HG03439 (cell line): ENCODE results near the gene LAMTOR3.
A peak's percentile ranks its signal among the peaks of the same experiment; 100 is the strongest.

ENCODE experiments used
- ATAC-seq: cut with Tn5 transposase; IDR thresholded peaks from one replicate; pipeline ENCODE4 v1.9.1; 2021; ENCODE audit warnings: mild to moderate bottlenecking, moderate library complexity; ENCODE audit not compliant: unreplicated experiment

Gene LAMTOR3

DNA sequence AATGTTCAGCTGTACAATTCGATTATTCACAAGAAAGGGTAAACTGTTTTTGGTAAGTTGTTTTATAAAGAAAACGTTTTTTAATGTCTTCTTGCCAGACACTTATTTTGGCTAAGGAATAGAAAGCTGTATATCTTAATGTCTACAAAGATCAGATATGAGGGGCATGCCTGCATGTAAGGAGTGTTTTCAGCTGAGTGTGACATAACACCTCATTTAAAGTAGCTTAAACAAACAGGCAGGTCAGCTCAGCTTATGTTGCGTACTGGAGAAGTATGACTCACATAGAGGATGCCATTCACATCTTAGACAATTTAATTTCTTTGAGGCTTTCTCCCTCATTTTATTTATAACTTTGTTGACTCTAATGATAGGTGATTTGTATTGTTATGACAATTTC lies 30.4 kb downstream of the LAMTOR3 start:
- ATAC-seq: no peak

DNA sequence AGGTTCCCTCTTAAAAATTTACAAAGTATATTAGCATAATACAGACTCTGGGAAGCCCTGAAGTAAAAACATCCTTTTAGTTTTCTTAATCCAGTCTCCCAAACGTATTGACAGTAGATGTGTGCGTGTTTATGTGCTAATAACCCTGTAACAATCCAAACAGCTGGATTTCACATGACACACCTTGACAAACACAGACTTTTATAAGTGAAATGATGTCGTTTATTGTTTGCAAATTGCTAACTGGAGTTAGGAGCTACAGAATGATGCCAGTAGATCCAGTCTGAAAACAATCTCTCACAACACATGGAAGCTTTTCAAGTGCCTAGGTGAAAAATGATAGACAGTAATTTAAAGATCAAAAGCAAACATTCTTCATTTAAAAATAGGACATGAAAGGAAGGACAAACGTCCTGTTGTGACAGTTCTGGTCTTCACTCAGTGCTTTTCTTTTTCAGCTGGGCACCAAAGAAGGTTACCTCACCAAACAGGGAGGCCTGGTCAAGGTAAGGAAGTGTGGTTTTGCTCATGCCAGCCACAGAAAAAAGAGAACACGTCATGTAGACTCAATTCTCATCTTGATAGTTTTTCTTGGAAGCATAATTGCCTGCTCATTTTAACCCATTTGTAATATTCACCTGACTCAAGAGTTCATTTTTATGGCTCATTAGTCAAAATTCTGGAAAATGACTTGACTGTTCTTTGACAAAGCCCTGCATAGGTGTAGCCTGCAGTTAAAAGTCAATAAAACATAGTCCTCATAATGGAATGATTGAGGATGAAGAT lies 32.9 kb downstream of the LAMTOR3 start:
- ATAC-seq: peak; percentile 70

DNA sequence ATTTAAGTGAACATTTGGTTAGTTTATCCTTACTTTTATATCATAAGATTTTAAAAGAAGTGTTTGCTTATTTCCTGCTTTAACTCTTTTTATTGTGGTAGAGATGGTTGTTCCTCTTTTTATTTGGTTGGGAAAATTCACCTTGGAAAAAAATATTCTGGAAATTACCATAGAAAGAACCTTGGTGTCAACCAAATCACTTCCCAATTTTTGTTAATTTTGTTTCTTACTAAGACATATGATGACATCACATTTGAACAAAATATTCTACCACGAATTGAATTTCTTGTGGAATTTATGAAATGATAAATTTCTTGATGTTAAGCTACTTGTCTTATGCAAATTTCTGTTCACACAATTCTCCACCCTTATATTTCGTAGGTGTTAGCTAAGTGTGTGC lies 33.7 kb downstream of the LAMTOR3 start:
- ATAC-seq: no peak

- peak; percentile 38 for ATAC-seq
Measured at GRCh38 chr4:99859618-99860017, 34.6 kb downstream of the LAMTOR3 start.

- no peak for ATAC-seq
Measured at GRCh38 chr4:99857307-99857706, 36.9 kb downstream of the LAMTOR3 start.

DNA sequence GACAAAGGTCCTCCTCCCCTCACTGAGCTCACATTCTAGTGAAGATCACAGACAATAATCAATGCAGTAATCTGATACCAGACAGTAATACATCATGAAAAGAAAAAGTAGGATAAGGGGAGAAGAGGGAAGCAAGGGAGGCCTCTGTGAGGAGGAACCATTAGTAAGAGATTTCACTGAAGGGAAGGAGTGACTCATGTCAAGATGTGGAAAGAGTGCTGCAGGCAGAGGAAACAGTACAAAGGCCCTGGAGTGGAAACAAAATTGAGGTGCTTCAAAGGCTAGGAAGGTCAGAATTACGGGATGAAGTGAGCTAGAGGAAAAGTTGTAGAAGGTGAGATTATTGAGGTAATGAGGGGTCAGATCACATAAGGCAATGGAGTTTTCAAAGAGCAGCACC lies 38.1 kb downstream of the LAMTOR3 start:
- ATAC-seq: no peak

DNA sequence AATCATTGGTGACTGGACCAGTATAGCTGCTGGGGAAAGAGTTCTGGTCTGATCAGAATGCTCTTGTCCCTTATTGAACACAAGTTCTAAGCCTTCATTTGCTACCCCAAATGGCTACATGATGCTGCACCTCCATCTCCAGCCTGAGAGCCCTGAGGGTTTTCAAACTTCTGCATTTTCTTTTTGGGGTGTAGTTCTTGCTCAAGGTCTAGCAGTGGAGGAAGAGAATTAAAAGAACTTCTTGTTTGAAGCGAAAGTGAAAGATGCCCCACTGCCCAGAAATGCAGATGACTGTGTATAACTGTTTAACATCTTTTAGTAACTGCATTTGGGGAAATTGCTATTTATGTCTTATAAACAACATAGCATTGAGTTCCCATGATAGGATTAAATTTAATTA lies 38.5 kb downstream of the LAMTOR3 start:
- ATAC-seq: no peak

GRCh38 chr4:99853999-99854398 lies 40.2 kb downstream of the LAMTOR3 start:
- no peak for ATAC-seq

GRCh38 chr4:99853190-99853589 lies 41.0 kb downstream of the LAMTOR3 start:
- ATAC-seq: no peak

- ATAC-seq: no peak
Measured at GRCh38 chr4:99852199-99852749, 42.0 kb downstream of the LAMTOR3 start.

GRCh38 chr4:99848591-99849001 lies 45.6 kb downstream of the LAMTOR3 start:
- ATAC-seq: peak; percentile 34

DNA sequence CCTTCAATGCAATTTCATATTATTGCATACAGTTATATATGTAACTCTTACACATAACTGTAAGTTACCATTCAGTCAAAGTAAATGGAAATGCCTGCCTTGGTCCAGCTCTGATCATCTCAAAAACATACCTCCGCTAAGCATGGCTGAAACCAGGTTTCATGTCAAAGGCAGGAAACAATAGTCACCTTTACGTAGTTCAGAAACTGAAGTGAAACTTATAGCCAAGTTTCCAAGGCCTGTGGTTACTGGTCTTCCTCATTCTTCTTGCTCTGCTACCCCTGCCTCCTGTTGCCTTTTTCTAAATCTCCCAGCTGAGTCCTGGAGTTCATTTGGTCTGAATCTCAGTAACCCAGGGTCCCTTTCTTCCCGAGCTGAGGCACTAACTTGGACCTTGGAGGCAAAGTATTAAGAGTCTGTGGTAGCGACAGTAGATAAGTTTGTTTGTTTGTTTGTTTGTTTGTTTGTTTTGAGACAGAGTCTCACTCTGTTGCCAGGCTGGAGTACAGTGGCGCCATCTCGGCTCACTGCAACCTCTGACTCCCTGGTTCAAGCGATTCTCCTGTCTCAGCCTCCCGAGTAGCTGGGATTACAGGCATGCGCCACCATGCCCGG lies 46.8 kb downstream of the LAMTOR3 start:
- peak; percentile 65 for ATAC-seq

DNA sequence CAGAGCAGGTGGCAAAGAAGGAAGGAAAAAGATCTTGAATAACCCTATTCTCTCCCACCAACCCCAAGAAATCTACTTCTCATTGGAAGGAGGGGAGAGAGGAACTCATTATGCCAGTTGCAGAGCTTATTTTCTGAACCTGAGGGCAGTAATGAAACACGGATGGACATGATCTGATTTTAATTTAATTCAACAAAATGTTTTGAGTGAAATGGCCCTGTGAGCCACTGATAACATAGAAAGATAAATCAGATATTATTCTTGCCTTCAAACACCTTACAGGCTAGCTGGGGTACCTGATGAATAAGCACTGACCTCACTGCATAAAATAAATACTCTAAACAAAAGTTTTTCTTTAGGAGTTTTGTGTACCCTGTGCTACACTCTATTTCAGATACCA lies 47.3 kb downstream of the LAMTOR3 start:
- ATAC-seq: peak; percentile 0

DNA sequence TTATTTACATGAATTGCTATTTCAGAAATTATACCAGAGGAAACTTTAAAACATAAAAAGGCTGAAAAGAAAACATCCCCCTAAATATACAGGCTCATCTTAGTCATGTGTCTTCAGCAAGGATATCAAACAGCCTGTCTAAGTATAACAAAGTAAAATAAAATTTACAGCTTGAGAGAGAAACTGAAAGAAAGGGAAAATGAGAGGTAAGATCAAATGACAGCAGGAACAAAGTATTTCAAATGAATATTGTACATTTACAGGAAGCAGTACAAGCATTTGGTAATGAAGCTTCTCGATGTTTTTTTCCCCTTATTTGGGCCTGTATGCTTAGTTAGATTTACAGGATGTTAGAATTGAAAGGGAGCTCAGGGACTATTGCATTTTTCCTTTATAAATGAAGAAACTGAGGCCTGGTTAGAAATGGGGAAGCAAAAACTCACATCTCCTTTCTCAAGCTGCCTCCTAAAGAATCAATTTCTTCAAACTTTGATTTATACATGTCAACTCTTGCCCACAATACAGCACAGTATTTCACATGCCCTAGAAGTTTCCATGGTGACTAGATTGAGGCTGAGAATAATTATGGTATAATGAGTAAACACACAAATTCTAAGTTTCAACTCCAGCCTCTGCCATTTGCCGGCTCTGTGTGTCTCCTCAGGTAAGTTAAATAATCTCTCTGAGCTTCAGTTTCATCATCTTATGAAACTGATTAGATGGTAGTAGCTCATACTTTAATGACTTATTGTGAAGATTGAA lies 48.3 kb downstream of the LAMTOR3 start:
- ATAC-seq: peak; percentile 19

- no peak for ATAC-seq
Measured at GRCh38 chr4:99845179-99845578, 49.0 kb downstream of the LAMTOR3 start.

GRCh38 chr4:99844048-99844447 lies 50.2 kb downstream of the LAMTOR3 start:
- no peak for ATAC-seq

DNA sequence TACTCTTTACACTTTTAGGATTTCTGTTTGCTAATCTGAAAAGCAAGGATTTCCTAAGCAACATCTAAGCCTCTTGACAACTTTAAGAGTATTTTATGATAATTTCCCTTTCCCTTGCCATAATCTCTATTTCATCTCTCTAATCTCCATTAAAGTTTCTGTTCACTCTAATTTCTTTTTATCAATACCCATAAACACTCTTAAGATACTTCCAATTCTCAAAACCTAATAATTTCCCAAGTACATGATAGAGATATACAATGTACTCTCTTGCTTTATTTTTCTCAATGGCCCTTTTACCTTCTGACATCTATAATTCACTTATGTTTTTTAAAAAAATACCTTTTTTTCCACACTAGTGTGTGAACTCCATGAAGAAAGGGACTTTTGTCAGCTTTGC lies 50.8 kb downstream of the LAMTOR3 start:
- ATAC-seq: no peak

GRCh38 chr4:99841129-99841528 lies 53.1 kb downstream of the LAMTOR3 start:
- peak; percentile 70 for ATAC-seq

- no peak for ATAC-seq
Measured at GRCh38 chr4:99838927-99839326, 55.3 kb downstream of the LAMTOR3 start.

GRCh38 chr4:99835942-99836341 lies 58.3 kb downstream of the LAMTOR3 start:
- ATAC-seq: no peak

DNA sequence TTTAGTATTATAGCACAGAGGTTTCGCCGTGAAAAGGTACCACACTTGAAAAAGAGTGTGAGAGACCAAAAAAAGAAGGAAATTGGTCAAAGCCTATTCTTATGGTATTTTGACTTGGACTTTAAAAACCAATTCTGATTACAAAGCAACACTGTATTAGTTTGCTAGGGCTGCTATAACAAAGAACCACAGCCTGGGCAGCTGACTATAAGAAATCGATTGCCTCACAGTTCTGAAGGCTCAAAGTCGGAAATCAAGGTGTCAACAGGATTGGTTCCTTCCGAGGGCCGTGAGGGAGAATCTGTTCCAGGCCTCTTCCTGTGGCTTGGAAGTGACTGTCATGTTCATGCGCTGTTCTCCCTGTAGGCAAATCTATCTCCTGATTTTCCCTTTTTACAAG lies 59.7 kb downstream of the LAMTOR3 start:
- no peak for ATAC-seq

GRCh38 chr4:99833756-99834155 lies 60.5 kb downstream of the LAMTOR3 start:
- ATAC-seq: no peak
